ENCODE measurements around the gene PGD.

PGD gene

DNA sequence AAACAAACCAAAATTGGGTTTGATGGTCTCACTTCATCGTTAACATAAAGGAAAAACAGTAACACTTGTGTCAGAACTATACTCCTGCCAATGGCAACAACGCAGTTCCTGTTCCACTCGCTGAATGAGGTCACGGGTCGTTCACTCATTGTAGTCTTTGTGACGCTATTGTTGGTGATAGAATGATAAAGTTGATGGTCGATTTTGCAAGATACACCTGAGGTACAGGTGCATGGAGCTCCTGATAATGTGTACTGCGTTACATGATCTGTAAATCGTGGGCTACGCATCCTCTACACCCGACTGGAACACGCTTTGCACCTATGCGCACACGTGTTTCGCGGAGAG, 31.0 kb downstream of the PGD start:
- Histone ChIP-seq H3K9me2 (replicated peaks; ENCODE audit: insufficient read depth, low read length) (no peaks in the 10 kb centered on the region), H3K27ac (ENCODE audit: low read depth, low read length) (peak overlapping the region; percentile 83; the same call in 1 of the 2 replicates), H3K9me3 (ENCODE audit: insufficient read depth, low read length) (no peaks in the 10 kb centered on the region), H2AFZ (ENCODE audit: low read depth, low read length, severe bottlenecking) (peak overlapping the region; percentile 96), H3K4me3 (ENCODE audit: insufficient read depth, low read length, poor library complexity, severe bottlenecking) (peak overlapping the region; percentile 90), H3K9ac (ENCODE audit: low read length) (peak overlapping the region; percentile 88), H3K79me2 (ENCODE audit: insufficient read depth, low read length) (no peaks in the 10 kb centered on the region), H3K4me2 (ENCODE audit: low read depth, low read length, poor library complexity, severe bottlenecking) (peak overlapping the region; percentile 95), H3F3A (ENCODE audit: insufficient read depth) (no peaks in the 10 kb centered on the region), H3K36me3 (ENCODE audit: low read length) (no peaks in the 10 kb centered on the region), H3K27me3 (ENCODE audit: low read length) (no peaks in the 10 kb centered on the region), H4K20me1 (ENCODE audit: low read depth, low read length) (no peaks in the 10 kb centered on the region)
- no peak for TF ChIP-seq EZH2phosphoT487 (conservative IDR thresholded peaks at IDR 0.05; ENCODE audit: low read length)
- TF ChIP-seq, protein P1, sequence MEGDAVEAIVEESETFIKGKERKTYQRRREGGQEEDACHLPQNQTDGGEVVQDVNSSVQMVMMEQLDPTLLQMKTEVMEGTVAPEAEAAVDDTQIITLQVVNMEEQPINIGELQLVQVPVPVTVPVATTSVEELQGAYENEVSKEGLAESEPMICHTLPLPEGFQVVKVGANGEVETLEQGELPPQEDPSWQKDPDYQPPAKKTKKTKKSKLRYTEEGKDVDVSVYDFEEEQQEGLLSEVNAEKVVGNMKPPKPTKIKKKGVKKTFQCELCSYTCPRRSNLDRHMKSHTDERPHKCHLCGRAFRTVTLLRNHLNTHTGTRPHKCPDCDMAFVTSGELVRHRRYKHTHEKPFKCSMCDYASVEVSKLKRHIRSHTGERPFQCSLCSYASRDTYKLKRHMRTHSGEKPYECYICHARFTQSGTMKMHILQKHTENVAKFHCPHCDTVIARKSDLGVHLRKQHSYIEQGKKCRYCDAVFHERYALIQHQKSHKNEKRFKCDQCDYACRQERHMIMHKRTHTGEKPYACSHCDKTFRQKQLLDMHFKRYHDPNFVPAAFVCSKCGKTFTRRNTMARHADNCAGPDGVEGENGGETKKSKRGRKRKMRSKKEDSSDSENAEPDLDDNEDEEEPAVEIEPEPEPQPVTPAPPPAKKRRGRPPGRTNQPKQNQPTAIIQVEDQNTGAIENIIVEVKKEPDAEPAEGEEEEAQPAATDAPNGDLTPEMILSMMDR (IDR thresholded peaks at IDR 0.05; ENCODE audit: insufficient read depth, low read length, poor library complexity, severe bottlenecking): no peak

DNA sequence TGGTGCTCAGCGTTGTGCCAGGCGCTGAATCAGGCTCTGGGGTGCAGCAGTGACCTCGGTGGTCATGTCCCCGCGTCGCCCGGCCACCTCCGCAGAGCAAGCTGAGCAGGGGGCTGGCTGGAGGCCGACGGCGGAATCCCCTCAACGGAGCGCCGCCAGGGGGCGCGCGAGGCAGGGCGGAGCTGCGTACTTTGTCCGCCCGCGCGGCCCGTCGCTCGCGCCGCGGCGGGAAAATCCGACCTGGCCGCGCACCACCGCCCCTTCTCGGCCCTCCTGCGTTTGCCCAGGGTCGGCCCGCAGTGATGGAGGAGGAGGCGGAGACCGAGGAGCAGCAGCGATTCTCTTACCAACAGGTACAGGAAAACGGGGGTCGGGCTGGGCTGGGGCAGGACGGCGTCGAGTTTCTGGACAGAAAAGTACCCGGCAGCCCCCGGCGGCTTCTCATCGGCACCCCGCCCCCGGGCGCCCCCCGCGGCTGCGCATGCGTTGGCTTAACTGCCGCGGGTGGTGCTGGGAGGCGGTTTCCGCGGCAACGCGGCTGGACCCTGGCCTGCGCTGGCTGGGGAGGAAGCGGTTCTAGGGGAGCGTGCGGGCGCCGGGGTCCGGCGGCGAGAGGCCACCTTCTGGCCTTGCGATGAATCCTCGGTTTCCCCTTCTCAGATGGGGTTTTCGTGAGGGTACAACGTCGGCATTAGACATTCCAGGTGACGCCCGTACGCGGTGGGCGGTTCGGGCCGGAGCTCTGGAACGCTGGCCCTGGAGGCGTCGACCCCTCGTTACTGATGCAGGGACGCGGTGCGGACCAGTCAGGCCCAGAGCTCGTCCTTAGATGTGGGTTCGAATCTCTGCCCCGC, 31.6 kb downstream of the PGD start, which contains the start of gene CENPS:
CENPS (plus strand) TSS at position 218 of the 854 bp plus-strand sequence; CDS start at position 303, 85 bp downstream.
- Histone ChIP-seq H3K9me3 (ENCODE audit: insufficient read depth, low read length) (no peaks in the 10 kb centered on the region), H3K4me3 (ENCODE audit: insufficient read depth, low read length, poor library complexity, severe bottlenecking) (peak within 1 kb of the TSS; percentile 90), H3F3A (ENCODE audit: insufficient read depth) (no peaks in the 10 kb centered on the region), H3K9me2 (replicated peaks; ENCODE audit: insufficient read depth, low read length) (no peaks in the 10 kb centered on the region), H3K36me3 (ENCODE audit: low read length) (no peaks in the 10 kb centered on the region), H4K20me1 (ENCODE audit: low read depth, low read length) (no peaks in the 10 kb centered on the region), H3K79me2 (ENCODE audit: insufficient read depth, low read length) (no peaks in the 10 kb centered on the region), H3K27me3 (ENCODE audit: low read length) (no peaks in the 10 kb centered on the region), H3K9ac (ENCODE audit: low read length) (peak within 1 kb of the TSS; percentile 88), H3K4me2 (ENCODE audit: low read depth, low read length, poor library complexity, severe bottlenecking) (peak within 1 kb of the TSS; percentile 95), H3K27ac (ENCODE audit: low read depth, low read length) (peak within 1 kb of the TSS; percentile 83), H2AFZ (ENCODE audit: low read depth, low read length, severe bottlenecking) (peak within 1 kb of the TSS; percentile 96)
- TF ChIP-seq, protein P1 (IDR thresholded peaks at IDR 0.05; ENCODE audit: insufficient read depth, low read length, poor library complexity, severe bottlenecking): peak; percentile 74
- no peak for TF ChIP-seq EZH2phosphoT487 (conservative IDR thresholded peaks at IDR 0.05; ENCODE audit: low read length)

DNA sequence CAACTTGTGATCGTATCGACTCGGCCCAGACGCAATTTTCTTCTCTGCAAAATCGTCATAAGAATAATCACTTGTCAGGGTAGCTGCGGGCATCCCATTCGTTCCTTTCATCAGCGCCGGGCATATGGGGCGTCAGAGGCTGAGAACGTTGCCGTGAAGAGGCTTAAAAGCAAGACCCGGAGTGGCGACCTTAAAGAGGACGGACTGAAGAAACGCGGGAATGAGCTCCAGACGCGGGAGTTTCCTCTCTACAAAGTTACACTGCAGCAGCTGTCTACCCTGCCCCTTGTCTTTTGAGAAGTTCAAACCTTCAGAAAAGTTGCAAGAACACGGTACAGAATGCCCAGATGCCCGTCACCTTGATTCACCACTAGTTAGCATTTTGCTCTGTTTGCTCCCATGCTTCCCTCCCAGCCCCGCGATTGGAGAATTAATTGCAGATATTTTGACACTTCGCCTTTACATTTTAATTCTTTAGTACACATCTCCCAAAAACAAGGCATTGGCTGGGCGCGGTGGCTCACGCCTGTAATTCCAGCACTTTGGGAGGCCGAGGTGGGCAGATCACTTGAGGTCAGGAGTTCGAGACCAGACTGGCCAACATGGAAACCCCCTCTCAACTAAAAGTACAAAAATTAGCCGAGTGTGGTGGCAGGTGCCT, 32.3 kb downstream of the PGD start:
- no peaks in the 10 kb centered on the region for H3K9me2 ChIP-seq (replicated peaks; ENCODE audit: insufficient read depth, low read length)
- peak overlapping the region; percentile 95 for H3K4me2 ChIP-seq (ENCODE audit: low read depth, low read length, poor library complexity, severe bottlenecking)
- H3K9me3 ChIP-seq (ENCODE audit: insufficient read depth, low read length): no peaks in the 10 kb centered on the region
- H2AFZ ChIP-seq (ENCODE audit: low read depth, low read length, severe bottlenecking): peak overlapping the region; percentile 96
- TF ChIP-seq, protein P1 (IDR thresholded peaks at IDR 0.05; ENCODE audit: insufficient read depth, low read length, poor library complexity, severe bottlenecking): no peak
- TF ChIP-seq EZH2phosphoT487 (conservative IDR thresholded peaks at IDR 0.05; ENCODE audit: low read length): no peak
- H3F3A ChIP-seq (ENCODE audit: insufficient read depth): no peaks in the 10 kb centered on the region
- H3K4me3 ChIP-seq (ENCODE audit: insufficient read depth, low read length, poor library complexity, severe bottlenecking): peak overlapping the region; percentile 90
- H3K36me3 ChIP-seq (ENCODE audit: low read length): no peaks in the 10 kb centered on the region
- H4K20me1 ChIP-seq (ENCODE audit: low read depth, low read length): no peaks in the 10 kb centered on the region
- no peaks in the 10 kb centered on the region for H3K79me2 ChIP-seq (ENCODE audit: insufficient read depth, low read length)
- H3K27ac ChIP-seq (ENCODE audit: low read depth, low read length): no peak overlapping the region
- peak overlapping the region; percentile 88 for H3K9ac ChIP-seq (ENCODE audit: low read length)
- no peaks in the 10 kb centered on the region for H3K27me3 ChIP-seq (ENCODE audit: low read length)

All from SU-DHL-6 (cell line).